Ascending aorta (tissue), 2 donors: ENCODE results near the gene DST. TPM values are rescaled to one million over a fixed set of nuclear protein-coding genes. Genes with fewer than 3 reads are reported as not detected.

Experiments
- DNase-seq, 2 donors: peaks; one replicate each; pipeline ENCODE4 v3.0.0-alpha.2; 2019; ENCODE audit warnings: low spot score in 2 of 2
- H3K27ac ChIP-seq, 2 donors: fragments of 200-600 bp; sonication (generic); one replicate each; pipeline ENCODE4 v1.5.1; 2016 to 2017; ENCODE audit warnings: mild to moderate bottlenecking in 1 of 2
- H3K27me3 ChIP-seq: fragments of 200-600 bp; sonication (generic); one replicate; pipeline ENCODE4 v1.5.1; 2017
- H3K36me3 ChIP-seq, 2 donors: fragments of 200-600 bp; sonication (generic); one replicate each; pipeline ENCODE4 v1.5.1; 2016
- H3K4me1 ChIP-seq, 2 donors: fragments of 200-600 bp; sonication (generic); one replicate each; pipeline ENCODE4 v1.5.1; 2016 to 2017; ENCODE audit warnings: mild to moderate bottlenecking in 1 of 2
- H3K4me3 ChIP-seq, 2 donors: fragments of 200-600 bp; sonication (generic); one replicate each; pipeline ENCODE4 v1.5.1; 2016 to 2017; ENCODE audit warnings: mild to moderate bottlenecking in 1 of 2
- H3K9me3 ChIP-seq, 2 donors: fragments of 200-600 bp; sonication (generic); one replicate each; pipeline ENCODE4 v1.5.1; 2016
- intact Hi-C: fragments of 100-400 bp; cut with DNase I; formaldehyde crosslinking; loops from one replicate; pipeline ENCODE4 v1.15.1; 2023
- total RNA-seq: library from RNA; depleted of rRNA; stranded (reverse); fragments of >200 nt; gene quantifications from one replicate; pipeline ENCODE4 v1.1.0, GENCODE V29; 2016
- TF ChIP-seq, protein P1 (sequence below), 3 experiments: fragments of 200-600 bp in 2 of 3; fragments of 450-650 bp in 1 of 3; sonication (generic) in 2 of 3; IDR thresholded peaks; one replicate each; pipeline ENCODE4 v1.5.1; 2016 to 2019; ENCODE audit warnings: antibody characterized with exemption in 3 of 3, mild to moderate bottlenecking in 1 of 3, moderate library complexity in 1 of 3

Gene DST
- total RNA-seq, 1 donor from 2014 or later = 223 TPM

DNA sequence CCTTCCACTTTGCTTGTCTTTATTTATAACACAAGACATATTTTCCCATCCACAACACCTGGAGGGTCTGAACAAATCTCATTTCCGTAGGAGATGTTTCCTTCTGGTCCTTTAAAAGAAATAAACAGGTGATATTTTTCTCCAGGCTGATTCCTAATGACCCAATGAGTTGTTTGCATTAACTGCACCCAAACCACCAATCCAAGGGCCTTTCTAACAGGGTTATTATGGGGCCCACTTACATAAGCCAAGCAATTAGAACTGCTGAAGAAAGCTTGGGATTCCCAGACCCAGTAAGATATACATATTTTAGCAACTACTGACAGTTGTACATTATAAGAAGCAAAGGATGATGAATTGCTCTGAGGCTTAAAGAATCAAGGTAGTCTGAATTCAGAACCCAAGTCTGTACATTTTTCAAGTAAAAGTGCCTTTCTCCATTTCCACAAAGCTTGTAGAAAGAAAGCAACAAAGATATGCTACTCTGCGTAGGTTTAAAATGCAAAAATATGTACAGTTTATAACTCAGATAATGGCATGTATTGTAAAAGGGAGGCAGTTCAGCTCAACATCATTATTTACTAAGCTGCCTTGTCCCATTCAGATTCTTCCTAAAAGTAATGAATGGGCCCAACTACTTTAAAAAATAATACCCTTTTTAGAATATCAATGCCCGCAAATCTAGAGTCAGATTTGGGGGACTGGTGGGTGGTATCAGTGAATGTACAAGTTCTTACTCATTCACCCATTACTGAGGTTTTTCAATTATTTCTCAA lies 120.0 kb downstream of the DST start:
- Histone ChIP-seq H3K27ac (peak overlapping the region; percentile 78 to 82), H3K9me3 (no peaks in the 10 kb centered on the region), H3K4me1 (peaks cover 0 to 47% of the 10 kb centered on the region in 2 donors), H3K36me3 (peaks cover 12 to 52% of the 10 kb centered on the region in 2 donors), H3K27me3 (no peaks in the 10 kb centered on the region), H3K4me3 (no peak overlapping the region)
- intact Hi-C loops = loop anchor here (2.0 kb wide), 1 partner anchor 14 kb away; no protein-coding TSS in a partner anchor
- no peak for DNase-seq
- TF ChIP-seq, protein P1, sequence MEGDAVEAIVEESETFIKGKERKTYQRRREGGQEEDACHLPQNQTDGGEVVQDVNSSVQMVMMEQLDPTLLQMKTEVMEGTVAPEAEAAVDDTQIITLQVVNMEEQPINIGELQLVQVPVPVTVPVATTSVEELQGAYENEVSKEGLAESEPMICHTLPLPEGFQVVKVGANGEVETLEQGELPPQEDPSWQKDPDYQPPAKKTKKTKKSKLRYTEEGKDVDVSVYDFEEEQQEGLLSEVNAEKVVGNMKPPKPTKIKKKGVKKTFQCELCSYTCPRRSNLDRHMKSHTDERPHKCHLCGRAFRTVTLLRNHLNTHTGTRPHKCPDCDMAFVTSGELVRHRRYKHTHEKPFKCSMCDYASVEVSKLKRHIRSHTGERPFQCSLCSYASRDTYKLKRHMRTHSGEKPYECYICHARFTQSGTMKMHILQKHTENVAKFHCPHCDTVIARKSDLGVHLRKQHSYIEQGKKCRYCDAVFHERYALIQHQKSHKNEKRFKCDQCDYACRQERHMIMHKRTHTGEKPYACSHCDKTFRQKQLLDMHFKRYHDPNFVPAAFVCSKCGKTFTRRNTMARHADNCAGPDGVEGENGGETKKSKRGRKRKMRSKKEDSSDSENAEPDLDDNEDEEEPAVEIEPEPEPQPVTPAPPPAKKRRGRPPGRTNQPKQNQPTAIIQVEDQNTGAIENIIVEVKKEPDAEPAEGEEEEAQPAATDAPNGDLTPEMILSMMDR (IDR thresholded peaks at IDR 0.05) = no peak

DNA sequence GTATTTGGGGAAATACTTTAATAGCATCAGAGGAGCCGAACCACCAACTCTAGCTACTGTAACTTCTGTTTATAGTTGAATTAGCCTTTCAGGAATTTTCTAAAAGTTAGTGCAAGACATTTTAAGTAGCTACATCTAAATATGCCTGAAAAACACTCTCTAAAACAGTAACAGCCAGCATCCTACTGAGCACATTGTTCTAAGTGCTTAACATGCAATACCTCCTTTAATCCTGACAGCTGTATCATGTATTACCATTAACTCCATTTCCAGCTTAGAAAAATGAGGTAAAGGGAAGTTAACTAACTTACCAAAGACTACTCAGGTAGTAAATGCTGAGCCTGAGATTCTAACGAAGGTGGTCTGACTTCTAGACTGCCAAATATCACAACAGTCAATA lies 120.7 kb downstream of the DST start:
- Histone ChIP-seq H3K27me3 (no peaks in the 10 kb centered on the region), H3K36me3 (peaks cover 7 to 46% of the 10 kb centered on the region in 2 donors), H3K9me3 (no peaks in the 10 kb centered on the region), H3K4me1 (peaks cover 0 to 45% of the 10 kb centered on the region in 2 donors), H3K27ac (peak overlapping the region; percentile 46 to 78), H3K4me3 (no peak overlapping the region)
- DNase-seq = no peak
- TF ChIP-seq, protein P1 (IDR thresholded peaks at IDR 0.05) = no peak
- intact Hi-C loops = loop anchor here (2.0 kb wide), 1 partner anchor 13 kb away; no protein-coding TSS in a partner anchor

DNA sequence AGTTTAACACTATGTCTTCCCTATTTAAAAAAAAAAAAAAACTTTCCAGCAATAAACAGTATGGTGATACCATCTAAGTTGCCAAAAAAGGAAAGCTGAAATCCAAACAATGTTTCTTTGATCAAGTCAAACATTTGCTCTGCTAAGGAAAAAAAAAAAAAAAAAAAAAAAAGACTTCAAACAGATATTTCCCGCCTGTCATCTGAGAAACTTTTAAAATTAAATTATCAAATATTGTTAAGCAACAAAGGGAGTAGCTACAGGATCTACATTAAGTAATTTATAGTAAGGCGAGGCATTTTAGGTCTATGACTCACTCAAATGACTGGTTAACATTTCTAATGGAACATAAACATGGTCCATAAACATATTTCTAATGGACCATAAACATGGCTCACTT lies 121.2 kb downstream of the DST start:
- Histone ChIP-seq H3K4me3 (no peak overlapping the region), H3K9me3 (no peaks in the 10 kb centered on the region), H3K4me1 (peaks cover 0 to 45% of the 10 kb centered on the region in 2 donors), H3K27me3 (no peaks in the 10 kb centered on the region), H3K27ac (peak overlapping the region in 1 of 2 donors; percentile 78), H3K36me3 (peaks cover 3 to 48% of the 10 kb centered on the region in 2 donors)
- intact Hi-C loops = no loop called here
- no peak for DNase-seq
- TF ChIP-seq, protein P1 (IDR thresholded peaks at IDR 0.05) = no peak

DNA sequence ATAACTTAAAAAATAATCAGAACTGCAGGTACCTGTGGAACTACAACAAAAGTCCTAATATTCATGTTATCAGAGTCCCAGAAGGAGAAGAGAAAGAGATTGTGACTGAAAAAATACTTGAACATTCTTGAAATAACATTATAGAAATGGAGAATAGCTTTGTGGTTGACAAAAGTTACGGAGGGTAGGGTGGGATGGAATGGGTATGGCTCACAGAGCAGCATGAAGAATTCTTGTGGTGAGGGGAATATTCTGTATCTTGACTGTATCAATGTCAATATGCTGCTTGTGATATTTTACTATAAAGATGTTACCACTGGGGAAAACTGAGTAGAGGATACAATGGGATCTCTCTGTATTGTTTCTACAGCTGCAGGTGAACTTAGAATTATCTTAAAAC lies 122.5 kb downstream of the DST start:
- no peak for DNase-seq
- no peak overlapping the region for H3K4me3 ChIP-seq
- peaks cover 0 to 41% of the 10 kb centered on the region in 2 donors for H3K4me1 ChIP-seq
- H3K27ac ChIP-seq = peak overlapping the region in 1 of 2 donors; percentile 7
- TF ChIP-seq, protein P1 (IDR thresholded peaks at IDR 0.05) = no peak
- H3K36me3 ChIP-seq = peaks cover 2 to 44% of the 10 kb centered on the region in 2 donors
- no peaks in the 10 kb centered on the region for H3K27me3 ChIP-seq
- H3K9me3 ChIP-seq = no peaks in the 10 kb centered on the region
- intact Hi-C loops = no loop called here

DNA sequence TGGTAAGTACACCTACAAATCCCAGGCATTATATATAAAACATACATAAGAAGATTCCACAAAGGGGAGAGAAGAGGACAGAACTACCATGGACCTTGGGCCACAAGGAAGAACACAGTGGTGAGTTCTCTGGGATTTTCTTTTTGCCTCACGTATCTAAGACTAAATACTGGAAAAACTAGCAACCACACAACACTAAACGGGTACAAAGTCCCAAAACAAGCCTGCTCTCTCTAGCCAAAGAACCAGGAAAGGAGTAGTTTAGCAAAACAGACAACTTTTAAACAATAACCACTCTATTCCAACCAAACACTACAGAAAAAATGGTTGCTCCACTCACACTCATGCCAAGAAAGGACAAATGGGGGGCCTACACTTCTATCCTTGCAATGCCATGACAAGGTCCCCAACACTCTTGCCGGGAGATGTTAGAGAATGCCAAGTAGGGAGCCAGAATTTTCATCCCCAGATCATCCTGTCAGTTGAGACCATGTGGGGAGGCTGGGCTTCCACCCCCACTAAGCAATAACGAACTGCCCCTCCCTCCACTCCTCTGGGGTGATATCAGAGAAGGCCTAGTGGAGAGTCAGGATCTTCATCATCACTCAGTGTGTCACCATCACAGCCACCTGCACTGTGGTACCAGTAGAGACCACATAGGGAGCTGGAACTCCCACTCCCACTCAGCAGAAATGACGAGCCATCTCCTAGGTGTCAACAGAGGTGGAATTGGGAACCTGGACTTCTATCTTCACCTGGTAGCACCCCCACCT lies 123.5 kb downstream of the DST start:
- Histone ChIP-seq H3K36me3 (peaks cover 6 to 46% of the 10 kb centered on the region in 2 donors), H3K4me3 (no peak overlapping the region), H3K4me1 (peaks cover 0 to 40% of the 10 kb centered on the region in 2 donors), H3K9me3 (no peaks in the 10 kb centered on the region), H3K27ac (peak overlapping the region; percentile 4 to 7), H3K27me3 (no peaks in the 10 kb centered on the region)
- no peak for DNase-seq
- intact Hi-C loops = no loop called here
- TF ChIP-seq, protein P1 (IDR thresholded peaks at IDR 0.05) = no peak
